Skeletal muscle satellite cell (primary cell): ENCODE data around the gene UQCRQ.

Experiments used
- H3K27me3 ChIP-seq: 2 replicates; pipeline ENCODE4 v1.7.0; 2013; ENCODE audit warnings: low read length; ENCODE audit not compliant: control insufficient read depth, insufficient read depth
- H3K36me3 ChIP-seq: 2 replicates; pipeline ENCODE4 v1.7.0; 2013; ENCODE audit warnings: mild to moderate bottlenecking, control low read depth, low read length; ENCODE audit not compliant: insufficient read depth
- H3K4me1 ChIP-seq: 2 replicates; pipeline ENCODE4 v1.7.0; 2013; ENCODE audit warnings: low read length; ENCODE audit not compliant: control insufficient read depth, insufficient read depth
- H3K4me2 ChIP-seq: 2 replicates; pipeline ENCODE4 v1.7.0; 2013; ENCODE audit warnings: mild to moderate bottlenecking, low read length
- H3K4me3 ChIP-seq: 2 replicates; pipeline ENCODE4 v1.7.0; 2013; ENCODE audit warnings: low read length
- H3K9ac ChIP-seq: 2 replicates; pipeline ENCODE4 v1.7.0; 2013; ENCODE audit warnings: mild to moderate bottlenecking, low read depth, low read length, moderate library complexity
- H3K9me3 ChIP-seq: replicated peaks from 2 replicates; pipeline ENCODE4 v1.7.0; 2013; ENCODE audit warnings: mild to moderate bottlenecking, control low read depth, low read length

UQCRQ gene

DNA sequence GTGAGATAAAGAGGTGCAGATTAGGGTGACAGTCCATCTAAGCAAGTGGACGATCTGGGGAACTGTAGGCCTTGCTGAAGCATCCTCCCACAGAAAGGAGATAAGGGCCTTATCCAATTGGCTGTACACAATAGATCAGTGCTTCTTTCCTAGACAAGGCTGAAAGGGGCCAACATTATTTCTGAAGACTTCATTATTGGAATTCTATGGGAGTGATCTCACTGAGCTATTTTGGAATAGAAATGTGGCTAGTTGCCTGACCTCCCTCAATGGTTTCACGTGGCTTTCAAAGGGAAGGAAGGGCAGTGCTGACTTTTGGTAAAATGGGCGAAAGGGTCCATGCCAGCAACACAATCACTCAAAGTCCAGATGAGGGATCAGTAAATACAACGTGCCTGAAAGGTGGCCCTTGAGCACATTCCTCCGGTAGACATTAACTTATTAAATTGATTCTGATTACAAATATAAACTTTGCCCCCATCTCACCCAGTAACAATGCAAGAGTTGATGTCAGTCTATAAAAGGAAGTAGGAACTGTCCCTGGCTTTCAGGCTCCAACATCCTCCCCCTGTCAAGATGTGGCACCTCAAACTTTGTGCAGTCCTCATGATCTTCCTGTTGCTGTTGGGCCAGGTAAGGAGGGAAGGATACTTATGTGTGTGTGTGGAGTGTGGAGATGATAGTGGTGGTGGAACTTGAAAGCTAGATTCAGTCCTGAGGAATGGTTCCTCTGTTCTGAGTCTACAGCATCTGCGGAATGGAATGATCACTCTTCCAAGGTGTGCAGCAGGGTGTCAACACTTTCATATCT, 6.9 kb downstream of the UQCRQ start, which contains the start of gene LEAP2:
Gene LEAP2, plus strand, starts transcription at position 550 of the 811 bp plus-strand sequence. Its CDS starts 27 bp downstream, at position 577.
- no peaks in the 10 kb centered on the region for H3K9me3 ChIP-seq
- H3K36me3 ChIP-seq = peaks cover 78% of the 10 kb centered on the region
- H3K4me2 ChIP-seq = no peak within 1 kb of the TSS
- H3K9ac ChIP-seq = no peak within 1 kb of the TSS
- no peak within 1 kb of the TSS for H3K4me3 ChIP-seq
- H3K4me1 ChIP-seq = peaks cover 3% of the 10 kb centered on the region
- H3K27me3 ChIP-seq = no peaks in the 10 kb centered on the region

DNA sequence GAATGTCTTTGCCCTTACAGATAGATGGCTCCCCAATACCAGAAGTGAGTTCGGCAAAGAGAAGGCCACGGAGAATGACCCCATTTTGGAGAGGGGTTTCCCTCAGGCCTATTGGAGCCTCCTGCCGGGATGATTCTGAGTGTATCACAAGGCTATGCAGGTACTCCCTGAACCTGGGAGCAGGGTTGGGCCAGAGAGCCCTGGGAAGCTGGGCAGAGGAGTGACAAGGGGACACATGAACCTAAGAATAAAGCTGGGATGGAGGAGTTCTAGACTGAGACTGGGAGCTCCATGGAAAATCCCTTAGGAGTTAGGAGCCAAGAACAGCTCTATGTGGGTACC, 7.5 kb downstream of the UQCRQ start:
- Histone ChIP-seq H3K4me3 (no peak overlapping the region), H3K4me2 (no peak overlapping the region), H3K9me3 (no peaks in the 10 kb centered on the region), H3K9ac (no peak overlapping the region), H3K27me3 (no peaks in the 10 kb centered on the region), H3K4me1 (peaks cover 3% of the 10 kb centered on the region), H3K36me3 (peaks cover 79% of the 10 kb centered on the region)

DNA sequence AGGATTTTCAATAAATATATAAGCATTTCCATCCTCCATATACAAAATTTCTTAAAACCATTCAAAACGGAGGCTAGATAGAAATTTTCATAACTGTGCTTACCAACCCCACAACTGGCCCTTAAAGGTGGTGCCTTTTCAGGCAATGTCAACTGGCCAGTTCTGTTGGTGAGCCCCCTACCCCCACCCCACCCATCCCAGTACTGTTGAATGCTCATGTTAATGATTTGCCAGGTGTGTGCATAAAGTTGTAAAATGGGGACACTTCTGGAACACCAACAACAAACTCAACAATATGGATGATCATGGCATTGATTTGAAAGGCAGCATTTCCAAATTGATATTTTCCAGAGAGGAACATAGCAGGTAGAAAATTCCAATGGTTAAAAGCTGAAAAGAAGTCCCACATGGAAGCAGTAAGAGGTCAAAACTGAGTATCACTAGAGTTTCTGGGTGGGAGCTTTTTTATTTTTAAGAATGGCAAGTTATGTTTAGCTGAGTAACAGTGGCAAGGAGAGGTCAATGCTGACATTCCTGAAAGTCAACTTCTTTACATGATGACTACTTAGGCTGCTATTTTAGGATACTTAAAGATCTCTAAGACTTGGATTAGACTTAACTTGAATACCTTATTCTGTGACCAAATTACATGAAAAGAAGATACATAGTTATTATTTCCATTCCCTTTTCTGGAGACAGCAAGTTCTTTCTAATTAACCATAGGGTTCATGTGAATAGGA, 9.7 kb downstream of the UQCRQ start:
- Histone ChIP-seq H3K4me1 (peaks cover 3% of the 10 kb centered on the region), H3K27me3 (no peaks in the 10 kb centered on the region), H3K9ac (no peak overlapping the region), H3K36me3 (peaks cover 90% of the 10 kb centered on the region), H3K9me3 (no peaks in the 10 kb centered on the region), H3K4me3 (no peak overlapping the region), H3K4me2 (no peak overlapping the region)

DNA sequence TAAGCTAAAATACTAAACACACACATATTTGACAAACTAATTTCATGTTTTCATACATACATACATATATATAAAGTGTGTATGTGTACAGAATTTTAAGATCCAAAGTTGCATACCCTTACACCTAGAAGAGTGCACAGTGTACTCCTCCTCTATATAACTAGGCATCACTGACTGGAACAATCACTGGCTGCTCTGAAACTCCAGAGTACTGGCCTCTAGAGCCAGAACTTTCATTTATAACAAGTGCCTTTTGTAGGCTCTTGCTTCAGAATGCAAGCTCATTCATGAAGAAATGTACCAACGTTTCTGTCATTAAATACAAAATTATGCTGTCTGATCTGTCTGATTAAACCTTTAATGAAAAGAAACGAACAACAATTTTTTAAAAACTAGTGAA, 11.0 kb downstream of the UQCRQ start:
- H3K36me3 ChIP-seq = peaks cover 90% of the 10 kb centered on the region
- H3K9me3 ChIP-seq = no peaks in the 10 kb centered on the region
- H3K4me1 ChIP-seq = peaks cover 3% of the 10 kb centered on the region
- H3K4me3 ChIP-seq = no peak overlapping the region
- H3K9ac ChIP-seq = no peak overlapping the region
- no peaks in the 10 kb centered on the region for H3K27me3 ChIP-seq
- no peak overlapping the region for H3K4me2 ChIP-seq

DNA sequence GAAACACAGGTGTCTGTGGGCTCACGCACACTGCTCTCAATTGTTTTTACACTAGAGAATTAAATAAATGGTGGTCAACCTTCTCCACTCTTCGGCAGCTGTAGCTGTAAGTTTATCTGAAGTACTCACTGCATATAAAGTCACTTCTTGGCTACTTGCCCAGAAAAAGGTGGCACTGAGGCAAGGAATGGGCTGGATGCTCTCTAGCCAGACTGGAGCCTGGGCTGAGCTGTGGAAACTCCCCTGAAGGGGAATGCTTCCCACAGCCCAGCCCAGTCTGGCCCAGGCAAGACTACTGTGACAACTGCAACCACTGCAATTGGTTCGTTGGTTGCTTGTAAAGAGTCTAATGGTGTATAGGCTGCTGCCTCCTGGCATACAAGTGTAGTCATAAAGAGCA, 11.5 kb downstream of the UQCRQ start:
- Histone ChIP-seq H3K9me3 (no peaks in the 10 kb centered on the region), H3K4me1 (peaks cover 3% of the 10 kb centered on the region), H3K9ac (no peak overlapping the region), H3K4me2 (no peak overlapping the region), H3K27me3 (no peaks in the 10 kb centered on the region), H3K4me3 (no peak overlapping the region), H3K36me3 (peaks cover 91% of the 10 kb centered on the region)

DNA sequence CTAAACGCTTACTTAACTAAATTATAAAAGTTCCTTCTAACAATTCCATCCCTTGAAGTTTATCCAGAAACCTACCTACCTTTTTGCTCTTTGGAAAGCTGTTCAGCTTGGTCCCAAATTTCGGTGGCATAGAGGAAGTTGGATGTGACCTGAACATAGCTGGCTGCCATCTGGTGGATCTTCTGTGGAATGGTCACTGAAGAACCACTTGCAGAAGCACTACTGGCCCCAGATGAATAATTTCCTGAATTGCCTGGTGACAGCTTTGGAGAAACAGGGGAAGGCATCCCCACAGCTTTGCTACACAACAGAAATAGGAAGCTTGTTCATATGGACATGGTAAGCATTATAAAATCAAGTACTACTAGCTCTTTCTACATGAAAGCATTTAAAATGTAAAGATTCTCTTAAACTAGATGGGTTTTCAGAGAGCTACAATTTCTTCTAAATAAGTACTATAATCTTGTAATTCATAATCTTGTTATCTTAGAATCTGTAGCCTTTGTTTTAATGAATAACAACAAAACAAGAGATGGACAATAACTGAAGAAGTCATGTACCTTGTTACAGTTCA, 16.9 kb downstream of the UQCRQ start:
- no peaks in the 10 kb centered on the region for H3K27me3 ChIP-seq
- peaks cover 84% of the 10 kb centered on the region for H3K36me3 ChIP-seq
- no peaks in the 10 kb centered on the region for H3K9me3 ChIP-seq
- H3K4me2 ChIP-seq = no peak overlapping the region
- no peak overlapping the region for H3K4me3 ChIP-seq
- no peaks in the 10 kb centered on the region for H3K4me1 ChIP-seq
- no peak overlapping the region for H3K9ac ChIP-seq

DNA sequence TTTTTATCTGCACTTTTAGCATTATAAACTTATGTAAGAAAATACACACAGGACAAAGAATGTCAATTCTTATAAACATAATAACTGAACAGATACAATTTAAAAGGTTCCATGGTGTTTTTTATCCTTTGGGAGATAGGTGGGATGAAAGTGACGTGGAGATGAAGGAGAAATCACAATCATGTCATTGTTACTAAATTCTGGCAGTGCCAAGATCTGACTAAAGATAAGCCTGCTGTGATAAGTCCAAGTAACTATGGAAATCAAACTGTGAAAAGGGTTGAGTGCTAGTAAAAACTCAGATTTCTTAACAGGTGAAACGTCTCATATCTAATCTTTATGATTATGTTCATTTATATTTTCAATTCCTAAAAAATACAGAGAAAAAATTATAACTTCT, 18.1 kb downstream of the UQCRQ start:
- peaks cover 83% of the 10 kb centered on the region for H3K36me3 ChIP-seq
- no peaks in the 10 kb centered on the region for H3K27me3 ChIP-seq
- no peaks in the 10 kb centered on the region for H3K9me3 ChIP-seq
- no peaks in the 10 kb centered on the region for H3K4me1 ChIP-seq
- no peak overlapping the region for H3K4me3 ChIP-seq
- no peak overlapping the region for H3K9ac ChIP-seq
- no peak overlapping the region for H3K4me2 ChIP-seq

DNA sequence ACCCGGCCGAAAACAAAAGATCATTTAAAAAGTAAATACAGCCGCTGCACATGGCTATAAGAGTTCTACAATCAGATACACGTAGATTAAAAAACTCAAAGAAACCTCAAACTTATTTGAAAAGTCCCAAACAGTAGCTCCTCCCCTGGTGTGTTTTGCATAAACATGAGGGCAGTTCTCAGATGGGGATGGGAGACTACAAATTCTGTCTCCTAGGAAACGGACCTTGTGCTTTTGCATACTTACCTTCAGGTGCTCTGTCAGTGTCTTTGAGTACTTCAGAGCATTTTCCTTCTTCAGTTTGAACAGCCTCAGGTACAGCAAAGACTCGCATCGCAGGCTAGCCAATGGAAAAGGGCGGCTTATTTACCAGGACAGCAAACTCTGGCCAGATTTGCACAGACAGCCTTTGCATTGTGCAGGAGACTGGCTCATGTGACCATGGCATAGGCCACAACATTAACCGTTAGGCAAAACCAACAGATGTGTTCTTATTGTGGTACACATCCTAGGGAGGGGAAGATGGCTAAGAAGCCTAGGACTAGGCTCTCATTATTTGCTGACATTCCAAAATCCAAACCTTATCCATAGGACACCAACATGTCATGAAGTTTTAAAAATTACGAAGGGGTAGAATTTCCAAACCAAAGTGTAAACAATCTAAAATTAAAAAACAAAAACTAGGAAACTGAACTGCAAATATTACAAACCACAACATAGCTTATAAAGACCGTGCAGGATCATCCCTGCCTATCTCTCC, 19.8 kb downstream of the UQCRQ start:
- H3K4me2 ChIP-seq = no peak overlapping the region
- H3K9me3 ChIP-seq = no peaks in the 10 kb centered on the region
- no peaks in the 10 kb centered on the region for H3K27me3 ChIP-seq
- H3K4me3 ChIP-seq = no peak overlapping the region
- no peaks in the 10 kb centered on the region for H3K4me1 ChIP-seq
- H3K9ac ChIP-seq = no peak overlapping the region
- H3K36me3 ChIP-seq = peaks cover 83% of the 10 kb centered on the region

DNA sequence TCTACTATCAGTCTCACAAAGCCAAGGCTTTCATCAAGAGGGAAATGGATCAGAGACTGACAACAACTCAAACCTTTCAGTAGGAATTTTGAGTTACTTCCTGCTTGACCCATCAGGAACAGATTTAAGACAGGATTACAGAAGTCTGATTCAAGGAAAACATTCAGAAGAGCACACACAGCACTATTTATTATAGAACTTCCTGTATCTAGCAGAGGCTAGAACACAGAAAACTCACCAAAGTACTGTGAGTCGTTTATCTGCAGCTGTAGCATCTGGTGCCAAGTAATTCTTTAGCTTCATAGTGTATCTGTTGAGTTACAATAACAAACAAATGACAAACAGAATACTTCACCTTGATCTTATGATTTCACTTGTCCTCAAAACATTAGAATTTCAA, 20.8 kb downstream of the UQCRQ start:
- peaks cover 83% of the 10 kb centered on the region for H3K36me3 ChIP-seq
- H3K4me3 ChIP-seq = no peak overlapping the region
- no peak overlapping the region for H3K4me2 ChIP-seq
- no peaks in the 10 kb centered on the region for H3K27me3 ChIP-seq
- no peak overlapping the region for H3K9ac ChIP-seq
- H3K4me1 ChIP-seq = no peaks in the 10 kb centered on the region
- H3K9me3 ChIP-seq = no peaks in the 10 kb centered on the region

DNA sequence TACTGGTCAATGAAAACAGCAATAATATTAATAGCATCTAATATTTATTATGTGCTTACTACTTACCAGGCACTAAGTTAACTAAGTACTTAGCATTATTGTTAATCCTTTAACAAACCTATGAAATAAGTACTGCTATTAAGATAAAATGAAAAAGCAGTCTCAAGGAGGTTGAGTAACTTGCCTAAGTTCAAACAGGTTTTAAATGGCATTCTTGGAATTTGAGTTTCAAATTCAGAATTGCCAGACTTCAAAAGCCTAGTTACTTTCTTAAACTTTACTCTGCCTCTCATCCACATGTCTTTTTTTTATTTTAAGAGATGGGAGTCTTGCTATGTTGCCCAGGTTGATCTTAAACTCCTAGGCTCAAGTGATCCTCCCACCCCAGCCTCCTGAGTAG, 23.1 kb downstream of the UQCRQ start:
- Histone ChIP-seq H3K4me3 (no peak overlapping the region), H3K36me3 (peaks cover 90% of the 10 kb centered on the region), H3K9me3 (no peaks in the 10 kb centered on the region), H3K9ac (no peak overlapping the region), H3K4me2 (no peak overlapping the region), H3K4me1 (no peaks in the 10 kb centered on the region), H3K27me3 (no peaks in the 10 kb centered on the region)

DNA sequence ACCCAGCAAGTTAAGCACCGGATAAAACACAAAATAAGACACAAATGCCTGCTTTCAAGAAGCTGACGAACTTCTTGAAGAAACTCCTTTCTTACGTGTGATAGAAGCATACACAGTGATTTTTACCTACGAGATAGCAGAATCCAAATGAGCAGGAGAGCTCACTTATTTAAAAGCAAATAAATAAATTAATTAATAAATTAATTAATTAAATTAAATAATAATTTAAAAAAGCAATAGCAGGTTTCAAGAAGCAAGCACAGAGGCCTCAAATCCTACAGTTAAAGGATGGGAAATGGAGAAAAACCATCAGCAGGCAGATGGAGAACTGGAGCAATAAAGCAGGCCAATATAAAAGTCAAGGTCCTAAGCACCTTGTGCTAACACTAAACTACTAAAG, 24.4 kb downstream of the UQCRQ start:
- Histone ChIP-seq H3K27me3 (no peaks in the 10 kb centered on the region), H3K36me3 (peaks cover 94% of the 10 kb centered on the region), H3K4me1 (no peaks in the 10 kb centered on the region), H3K9ac (no peak overlapping the region), H3K4me2 (no peak overlapping the region), H3K9me3 (no peaks in the 10 kb centered on the region), H3K4me3 (no peak overlapping the region)
